Motor neuron (in vitro differentiated cells): ENCODE data around the gene TSR3. TPM values are rescaled to one million over a fixed set of nuclear protein-coding genes. Genes with fewer than 3 reads are reported as not detected.

ENCODE experiments used
- ATAC-seq, 8 experiments: fragments of 200-7000 bp; cut with Tn5 transposase; replicated peaks in 6 of 8; 2 replicates each; pipeline ENCODE4 v1.8.0; 2021; ENCODE audit warnings: mild to moderate bottlenecking in 8 of 8, moderate library complexity in 8 of 8
- H3K27ac ChIP-seq, 2 donors: fragments of 250-450 bp; sonication (Bioruptor Pico); 2 replicates each; pipeline ENCODE4 v1.9.0; 2021; ENCODE audit warnings: antibody characterized with exemption in 2 of 2, mild to moderate bottlenecking in 2 of 2, moderate library complexity in 1 of 2
- H3K4me1 ChIP-seq, 2 donors: fragments of 250-450 bp; sonication (Bioruptor Pico); replicated peaks in 1 of 2; 2 replicates each; pipeline ENCODE4 v1.6.1; 2021; ENCODE audit warnings: antibody characterized with exemption in 2 of 2, mild to moderate bottlenecking in 2 of 2, moderate library complexity in 1 of 2
- H3K4me3 ChIP-seq, 5 donors: fragments of 250-450 bp; sonication (Bioruptor Pico); 2 replicates each; pipeline ENCODE4 v1.9.0; 2021; ENCODE audit warnings: antibody characterized with exemption in 5 of 5, mild to moderate bottlenecking in 5 of 5, moderate library complexity in 4 of 5
- WGBS, 10 experiments: fragments of 450-650 bp; shearing (Covaris generic); methylation state at CpG; one replicate each; pipeline ENCODE4 v1.0.0; 2022; 5-methylcytosine and 5-hydroxymethylcytosine counted together
- in situ Hi-C, 9 experiments: fragments of 400-800 bp; cut with MboI; loops; one replicate each; pipeline ENCODE4 v1.15.0; 2021; ENCODE audit warnings: low sequenced_read_pairs in 9 of 9, low pct_unique_long_range_greater_than_20kb in 2 of 9; ENCODE audit not compliant: unreplicated experiment in 9 of 9
- total RNA-seq, 8 experiments: library from RNA; unstranded; fragments of 300-600 nt; gene quantifications; 2 replicates each; pipeline versions ENCODE4 v1.2.3 to v1.2.4, GENCODE V29; 2022

TSR3 gene
- total RNA-seq, 8 experiments from 2014 or later = 26.5 to 63.6 (median 39.8) TPM

DNA sequence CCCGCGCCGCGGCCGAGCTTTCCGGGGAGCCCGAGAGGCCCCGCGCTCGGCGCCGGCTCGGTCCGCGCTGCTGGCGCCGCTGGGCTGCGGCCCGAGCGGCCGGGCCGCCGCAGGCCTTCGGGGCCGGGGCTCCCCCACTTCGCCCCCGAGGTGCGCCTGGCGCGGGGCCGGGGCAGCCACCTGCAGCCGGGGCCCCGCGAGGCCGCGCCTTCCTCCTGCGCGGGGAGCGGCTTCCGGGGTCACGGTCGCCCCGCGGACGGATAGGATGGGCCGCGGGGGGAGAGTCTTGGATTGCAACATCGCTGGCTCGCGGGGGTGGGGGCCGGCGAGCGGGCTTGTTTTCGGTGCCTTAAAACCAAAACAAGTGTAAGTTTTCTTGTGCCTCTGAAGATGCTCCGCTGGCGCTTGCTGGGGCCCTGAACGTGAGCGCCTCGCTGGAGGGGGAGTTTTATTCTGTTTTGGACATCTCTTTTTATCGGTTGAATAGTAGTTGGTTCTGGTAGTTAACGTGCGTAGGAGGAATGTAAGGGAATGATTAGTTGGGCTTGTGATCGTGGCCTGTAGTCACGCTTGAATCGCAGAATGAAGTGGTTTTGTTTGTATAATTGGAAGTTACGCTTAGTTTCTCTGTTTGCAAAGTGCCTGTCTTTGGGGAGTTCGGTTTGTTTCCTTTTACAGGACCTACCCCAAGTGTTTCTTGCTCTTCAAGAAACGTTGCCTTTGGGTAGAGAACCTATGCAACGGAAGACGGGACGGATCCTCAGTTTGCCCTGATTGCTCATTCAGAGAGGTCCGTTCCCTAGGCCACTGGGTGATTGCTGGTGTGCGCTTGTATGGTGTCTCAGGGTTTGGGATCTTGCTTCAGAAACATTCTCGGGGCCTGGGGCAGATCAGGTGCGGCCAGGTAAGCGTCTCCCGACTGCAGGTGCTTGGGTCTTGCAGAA is 41.5 kb downstream of the TSR3 start:
- Histone ChIP-seq H3K4me1 (peaks cover 16% of the 10 kb centered on the region in 2 donors), H3K4me3 (peak overlapping the region; percentile 83 to 97 (median 88)), H3K27ac (peak overlapping the region; percentile 100)
- ATAC-seq = peak in 2 of 8 experiments; percentile 1
- 0 to 6% (median 0%) methylated on average over 2 to 21 of the region's 77 CpGs; no CpG with 5 or more reads in 2 of the 10 experiments for WGBS, 10 experiments
- in situ Hi-C loops = no loop called here

DNA sequence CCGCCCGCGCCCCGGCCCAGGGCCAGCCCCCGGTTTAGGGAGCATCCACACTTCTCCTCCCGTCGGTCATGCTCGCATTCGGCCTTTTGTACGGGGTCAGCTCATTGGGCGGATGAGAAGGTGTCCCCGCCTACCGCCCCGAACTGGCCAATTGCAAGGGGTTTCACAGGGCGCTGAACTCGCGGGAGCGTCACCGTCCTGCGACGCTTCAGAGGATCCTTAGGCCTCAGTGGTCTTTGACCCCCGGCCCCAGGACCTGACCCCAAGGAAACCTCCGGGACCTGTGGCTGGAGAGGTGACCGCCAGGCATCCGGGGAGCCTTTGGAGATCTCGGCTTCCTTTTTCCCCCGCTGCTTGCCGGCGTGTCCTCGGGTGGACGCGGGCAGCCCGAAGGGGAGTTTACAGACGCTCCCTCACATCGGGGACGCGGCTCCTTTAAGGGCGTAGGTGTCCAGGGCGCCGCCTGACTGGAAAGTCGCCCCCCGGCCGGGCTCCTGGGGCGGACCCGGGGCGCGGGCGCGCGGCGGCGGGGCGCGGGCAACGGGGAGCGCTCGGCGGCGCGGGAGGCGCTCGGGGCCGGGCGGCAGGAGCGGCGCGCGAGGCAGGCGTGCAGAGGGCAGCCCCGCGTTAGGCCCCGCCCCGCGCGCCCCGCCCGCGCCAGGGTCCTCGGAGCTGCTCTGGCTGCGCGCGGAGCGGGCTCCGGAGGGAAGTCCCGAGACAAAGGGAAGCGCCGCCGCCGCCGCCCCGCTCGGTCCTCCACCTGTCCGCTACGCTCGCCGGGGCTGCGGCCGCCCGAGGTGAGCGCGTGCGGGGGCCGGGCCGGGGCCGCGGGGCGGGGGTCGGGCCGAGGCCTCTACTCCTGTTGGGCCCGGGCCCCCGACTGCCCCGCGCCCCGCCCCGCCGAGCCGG is 42.4 kb downstream of the TSR3 start, which contains the start of gene UBE2I:
Gene UBE2I (plus strand): TSS at position 660 of the 909 bp plus-strand sequence. CDS start 4,395 bp downstream, outside the sequence.
- ATAC-seq = peak; percentile 76 to 89 (median 86)
- Histone ChIP-seq H3K4me3 (peak within 1 kb of the TSS; percentile 83 to 97 (median 88)), H3K27ac (peak within 1 kb of the TSS; percentile 100), H3K4me1 (peaks cover 16% of the 10 kb centered on the region in 2 donors)
- in situ Hi-C loops = no loop called here
- WGBS, 10 experiments = 0% methylated on average over 2 to 6 of the region's 117 CpGs; no CpG with 5 or more reads in 7 of the 10 experiments

DNA sequence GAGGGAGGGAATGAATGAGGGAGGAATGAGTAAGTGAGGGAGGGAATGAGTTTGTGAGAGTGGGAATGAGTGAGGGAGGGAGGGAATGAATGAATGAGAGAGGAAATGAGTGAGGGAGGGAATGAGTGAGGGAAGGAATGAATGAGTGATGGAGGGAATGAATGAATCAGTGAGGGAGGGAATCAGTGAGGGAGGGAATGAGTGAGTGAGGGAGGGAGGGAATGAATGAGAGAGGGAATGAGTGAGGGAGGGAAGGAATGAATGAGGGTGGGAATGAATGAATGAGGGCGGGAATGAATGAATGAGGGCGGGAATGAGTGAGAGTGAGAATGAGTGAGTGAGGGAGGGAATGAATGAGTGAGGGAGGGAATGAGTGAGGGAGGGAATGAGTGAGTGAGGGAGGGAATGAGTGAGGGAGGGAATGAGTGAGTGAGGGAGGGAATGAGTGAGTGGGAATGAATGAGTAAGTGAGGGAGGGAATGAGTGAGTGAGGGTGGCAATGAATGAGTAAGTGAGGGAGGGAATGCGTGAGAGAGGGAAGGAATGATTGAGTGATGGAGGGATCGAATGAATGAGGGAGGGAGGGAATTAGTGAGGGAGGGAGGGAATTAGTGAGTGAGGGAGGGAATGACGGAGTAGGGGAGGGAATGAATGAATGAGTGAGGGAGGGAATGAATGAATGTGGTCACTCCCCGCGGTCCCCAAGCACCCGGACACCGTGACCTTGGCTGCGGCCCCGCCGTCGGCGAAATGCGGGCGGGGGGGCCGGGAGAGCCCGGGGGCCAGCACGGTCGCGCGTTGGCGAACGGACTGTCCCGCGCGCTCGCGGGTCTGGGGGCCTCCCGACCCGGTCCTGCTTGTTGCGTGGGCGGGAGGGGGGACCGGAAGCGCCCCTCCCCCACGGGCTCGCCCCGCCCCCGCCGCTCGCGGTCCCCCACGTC is 43.4 kb downstream of the TSR3 start:
- peak overlapping the region; percentile 83 to 97 (median 88) for H3K4me3 ChIP-seq
- 11 to 62% (median 20%) methylated on average over 1 to 4 of the region's 43 CpGs; no CpG with 5 or more reads in 5 of the 10 experiments for WGBS, 10 experiments
- in situ Hi-C loops = no loop called here
- peak overlapping the region; percentile 100 for H3K27ac ChIP-seq
- peaks cover 16% of the 10 kb centered on the region in 2 donors for H3K4me1 ChIP-seq
- peak in 6 of 8 experiments; percentile 3 to 56 (median 36) for ATAC-seq

DNA sequence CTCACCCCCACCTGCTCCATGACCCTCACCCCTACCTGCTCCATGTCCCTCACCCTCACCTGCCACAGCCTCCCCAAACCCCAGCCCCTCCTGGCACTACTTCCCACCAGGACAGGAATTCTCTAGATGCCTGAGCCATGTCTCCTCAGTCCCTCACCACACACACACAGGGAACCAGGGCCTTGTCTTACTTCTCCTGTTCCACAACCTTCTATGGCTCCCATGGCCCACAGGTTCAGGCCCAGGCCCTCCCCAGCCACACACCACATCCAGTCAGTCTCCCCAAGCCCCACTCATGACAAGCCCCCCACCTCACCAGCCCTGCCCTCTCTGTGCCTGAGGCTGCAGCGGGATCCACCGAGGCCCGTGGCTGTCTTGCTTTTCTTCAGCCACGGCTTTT is 45.3 kb downstream of the TSR3 start:
- no peak for ATAC-seq
- Histone ChIP-seq H3K4me3 (no peak overlapping the region), H3K27ac (no peak overlapping the region), H3K4me1 (peaks cover 7 to 9% of the 10 kb centered on the region in 2 donors)
- in situ Hi-C loops = no loop called here
- no CpG with 5 or more reads among the region's 4 CpGs for WGBS, 10 experiments

DNA sequence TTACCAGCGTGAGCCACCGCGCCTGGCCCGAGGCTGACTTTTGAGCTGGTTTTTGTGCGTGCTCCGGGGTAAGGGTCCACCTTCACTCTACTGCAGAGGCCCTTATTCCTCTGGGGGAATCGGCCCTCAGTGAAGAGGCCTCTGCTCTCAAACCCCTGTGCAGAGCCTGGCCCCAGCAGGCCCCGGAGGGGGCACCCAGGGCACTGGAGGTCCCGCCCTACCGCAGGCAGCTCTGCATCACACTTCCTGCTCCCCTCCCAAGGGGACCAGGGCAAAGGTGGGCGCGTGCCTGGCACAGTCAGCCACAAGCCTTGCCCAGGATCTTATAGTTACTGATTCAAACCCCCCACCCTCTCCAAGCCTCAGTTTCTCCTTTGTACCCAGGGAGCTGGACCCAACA is 45.9 kb downstream of the TSR3 start:
- H3K4me1 ChIP-seq = peaks cover 2 to 7% of the 10 kb centered on the region in 2 donors
- in situ Hi-C loops = no loop called here
- WGBS, 10 experiments = 50 to 100% (median 57%) methylated on average over 1 to 5 of the region's 12 CpGs; no CpG with 5 or more reads in 6 of the 10 experiments
- no peak overlapping the region for H3K4me3 ChIP-seq
- ATAC-seq = no peak
- H3K27ac ChIP-seq = no peak overlapping the region

DNA sequence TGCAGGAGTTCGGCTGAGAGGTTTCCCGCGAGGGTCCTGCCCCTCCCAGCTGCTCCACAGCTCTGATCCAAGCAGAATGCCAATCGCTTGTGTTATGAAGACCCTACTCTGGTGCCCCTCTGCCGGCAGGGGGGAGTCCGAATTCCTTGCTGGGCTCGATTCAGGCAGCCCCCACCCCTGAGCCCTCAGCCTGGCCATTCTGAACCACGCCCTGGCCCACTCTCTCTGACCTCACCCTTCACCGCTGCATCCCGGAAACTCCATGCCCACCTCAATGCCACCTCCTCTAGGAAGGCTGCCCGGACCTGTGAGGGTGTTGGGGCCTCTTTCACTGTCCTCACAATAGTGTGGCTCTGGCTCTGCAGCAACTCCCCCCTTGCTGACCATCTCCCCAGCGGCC is 50.1 kb downstream of the TSR3 start:
- H3K27ac ChIP-seq = no peak overlapping the region
- peaks cover 0 to 7% of the 10 kb centered on the region in 2 donors for H3K4me1 ChIP-seq
- no peak for ATAC-seq
- 55 to 100% (median 60%) methylated on average over 1 to 3 of the region's 12 CpGs; no CpG with 5 or more reads in 7 of the 10 experiments for WGBS, 10 experiments
- H3K4me3 ChIP-seq = no peak overlapping the region
- in situ Hi-C loops = no loop called here

DNA sequence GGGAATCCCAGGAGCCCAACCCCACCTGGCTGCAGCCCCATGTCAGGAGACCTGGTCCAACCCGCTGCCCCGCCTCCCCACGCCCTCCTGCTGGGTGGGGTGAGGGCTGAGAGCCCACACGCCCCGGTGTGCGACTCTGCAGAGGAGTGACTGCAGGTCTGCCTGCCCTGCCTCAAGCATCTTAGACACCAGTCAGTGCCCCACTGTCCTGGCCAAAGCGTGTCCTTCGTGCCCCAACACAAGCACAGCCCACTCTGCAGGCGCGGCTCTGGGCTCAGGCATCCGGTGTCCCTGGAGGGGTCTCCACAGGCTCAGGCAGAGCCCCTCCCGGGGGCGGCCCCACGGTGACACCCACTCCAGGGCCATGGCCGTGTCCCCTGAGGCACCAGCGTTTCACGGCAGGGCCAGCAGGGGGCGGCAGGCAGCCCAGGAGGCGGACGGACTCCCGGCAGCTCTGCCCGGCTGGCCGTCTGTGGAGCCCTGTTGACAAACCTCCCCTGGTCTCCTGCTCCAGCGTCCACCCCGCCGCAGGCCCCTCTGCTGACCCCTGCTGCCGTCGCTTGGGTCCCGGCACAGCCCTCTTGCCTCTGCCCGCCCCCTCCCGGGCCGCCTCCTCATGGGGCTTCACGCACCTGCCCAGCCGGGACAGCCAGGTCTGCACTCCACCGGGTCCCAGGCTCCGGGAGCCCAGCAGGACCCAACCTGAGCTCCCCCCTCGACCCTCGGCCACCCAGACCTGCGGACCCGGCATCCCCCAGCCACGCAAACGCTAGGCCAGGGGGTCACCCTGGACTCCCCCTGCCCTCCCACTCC is 50.8 kb downstream of the TSR3 start:
- in situ Hi-C loops = no loop called here
- WGBS, 10 experiments = 5% methylated on average over 4 of the region's 42 CpGs; no CpG with 5 or more reads in 9 of the 10 experiments
- no peak overlapping the region for H3K27ac ChIP-seq
- peak; percentile 81 to 97 (median 87) for ATAC-seq
- peaks cover 0 to 7% of the 10 kb centered on the region in 2 donors for H3K4me1 ChIP-seq
- H3K4me3 ChIP-seq = no peak overlapping the region

DNA sequence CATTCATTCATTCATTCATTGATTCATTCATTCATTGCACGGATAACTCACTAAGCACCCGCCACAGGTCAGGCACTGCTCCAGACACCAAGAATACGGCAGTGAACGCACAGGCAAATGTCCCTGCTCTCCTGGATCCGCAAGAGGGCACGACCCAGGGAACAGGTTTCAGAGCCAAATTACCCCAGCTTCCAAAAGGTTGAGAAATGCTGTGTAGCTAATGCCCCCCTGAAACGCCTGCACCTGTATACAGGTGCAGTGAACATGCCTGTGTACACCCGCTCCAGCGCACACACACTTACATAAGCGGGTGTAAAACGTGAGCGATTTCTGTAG is 51.8 kb downstream of the TSR3 start:
- H3K4me3 ChIP-seq = no peak overlapping the region
- H3K4me1 ChIP-seq = peaks cover 0 to 7% of the 10 kb centered on the region in 2 donors
- in situ Hi-C loops = no loop called here
- H3K27ac ChIP-seq = no peak overlapping the region
- no peak for ATAC-seq
- WGBS, 10 experiments = 35 to 97% (median 62%) methylated on average over 2 to 7 of the region's 12 CpGs; no CpG with 5 or more reads in 1 of the 10 experiments

Other genes with a start within 250 kb of the TSR3 start
- 10 to 100 TPM in 5 of 8 experiments, under 1 TPM in 2, not detected in 1; 0.36 to 30.6 (median 20.9) TPM for gene CACNA1H, start 198.8 kb downstream of the TSR3 start, total RNA-seq
- 1 to 10 TPM in 1 of 8 experiments, under 1 TPM in 2, not detected in 5; 0.11 to 1.1 (median 0.52) TPM for gene TPSG1, start 126.6 kb downstream of the TSR3 start, total RNA-seq
- under 1 TPM in 3 of 8 experiments, not detected in 5; 0.25 to 0.62 (median 0.51) TPM for gene TPSB2, start 121.7 kb downstream of the TSR3 start, total RNA-seq
- under 1 TPM in 4 of 8 experiments, not detected in 4; 0.31 to 0.81 (median 0.46) TPM for gene TPSAB1, start 111.2 kb downstream of the TSR3 start, total RNA-seq
- gene TPSD1, start 95.8 kb downstream of the TSR3 start, total RNA-seq = under 1 TPM in 3 of 8 experiments, not detected in 5; 0.14 to 0.28 (median 0.24) TPM
- 100 to 1,000 TPM in 3 of 8 experiments, 10 to 100 TPM in 5; 34.9 to 122 (median 59.1) TPM for gene UBE2I, start 42.2 kb downstream of the TSR3 start, total RNA-seq
- 10 to 100 TPM in 2 of 8 experiments, 1 to 10 TPM in 4, under 1 TPM in 2; 0.40 to 85.8 (median 4.7) TPM for gene BAIAP3, start 18.2 kb downstream of the TSR3 start, total RNA-seq
- 10 to 100 TPM; 13.4 to 90.4 (median 32.8) TPM for gene GNPTG, start 53 bp upstream of the TSR3 start, total RNA-seq
- 10 to 100 TPM in 3 of 8 experiments, 1 to 10 TPM in 5; 4.0 to 34.7 (median 8.5) TPM for gene UNKL, start 62.8 kb upstream of the TSR3 start, total RNA-seq
- gene UQCC4, start 68.9 kb upstream of the TSR3 start, total RNA-seq = 10 to 100 TPM; 15.7 to 24.9 (median 20.5) TPM
- gene PERCC1, start 79.2 kb upstream of the TSR3 start, total RNA-seq = 1 to 10 TPM in 1 of 8 experiments, under 1 TPM in 3, not detected in 4; 0.29 to 1.2 (median 0.46) TPM
- gene CCDC154, start 92.7 kb upstream of the TSR3 start, total RNA-seq = 1 to 10 TPM in 3 of 8 experiments, under 1 TPM in 5; 0.13 to 1.4 (median 0.64) TPM
- 10 to 100 TPM; 10.0 to 58.5 (median 27.4) TPM for gene CLCN7, start 123.2 kb upstream of the TSR3 start, total RNA-seq
- under 1 TPM in 4 of 8 experiments, not detected in 4; 0.11 to 0.46 (median 0.16) TPM for gene PTX4, start 137.1 kb upstream of the TSR3 start, total RNA-seq
- gene TELO2, start 141.5 kb upstream of the TSR3 start, total RNA-seq = 10 to 100 TPM in 7 of 8 experiments, 1 to 10 TPM in 1; 8.1 to 37.8 (median 15.2) TPM
- 1 to 10 TPM in 3 of 8 experiments, under 1 TPM in 4, not detected in 1; 0.05 to 3.0 (median 0.71) TPM for gene TMEM204, start 181.8 kb upstream of the TSR3 start, total RNA-seq